Gastrocnemius medialis (tissue), 4 donors: ENCODE measurements around the gene SCAI.

Experiments
- POLR2A ChIP-seq, 2 donors: fragments of 450-650 bp; IDR thresholded peaks; one replicate each; pipeline ENCODE4 v1.6.1; 2017; ENCODE audit warnings: antibody characterized with exemption in 2 of 2, mild to moderate bottlenecking in 2 of 2, moderate library complexity in 2 of 2
- TF ChIP-seq, protein P1 (sequence below), 5 experiments: fragments of 450-650 bp in 3 of 5; fragments of 200-600 bp in 2 of 5; sonication (generic) in 2 of 5; IDR thresholded peaks in 4 of 5; conservative IDR thresholded peaks in 1 of 5; 1 replicate in 4 of 5; 2 replicates in 1 of 5; pipeline ENCODE4 v1.5.1; 2016 to 2019; ENCODE audit warnings: antibody characterized with exemption in 5 of 5, mild to moderate bottlenecking in 3 of 5, moderate library complexity in 3 of 5

DNA sequence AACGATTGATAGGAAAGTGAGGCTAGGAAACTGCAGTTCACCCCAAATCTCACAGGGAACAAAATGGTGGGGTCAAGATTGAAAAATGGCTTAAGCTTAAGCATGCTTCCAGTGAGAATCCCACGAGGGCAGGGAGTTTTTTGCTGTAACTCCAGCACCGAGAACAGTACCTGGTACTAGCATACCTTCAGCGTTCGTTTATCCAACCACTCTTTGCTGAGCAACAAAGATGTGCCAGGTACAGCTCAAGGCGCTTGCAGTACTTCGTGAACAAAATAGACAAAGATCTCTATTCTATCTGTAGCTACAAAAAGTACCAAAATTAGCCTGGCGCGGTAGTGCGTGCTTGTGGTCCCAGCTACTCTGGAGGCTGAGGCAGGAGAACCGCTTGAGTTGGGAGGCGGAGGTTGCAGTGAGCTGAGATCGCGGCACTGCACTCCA lies 47.1 kb upstream of the SCAI start:
- TF ChIP-seq, protein P1, sequence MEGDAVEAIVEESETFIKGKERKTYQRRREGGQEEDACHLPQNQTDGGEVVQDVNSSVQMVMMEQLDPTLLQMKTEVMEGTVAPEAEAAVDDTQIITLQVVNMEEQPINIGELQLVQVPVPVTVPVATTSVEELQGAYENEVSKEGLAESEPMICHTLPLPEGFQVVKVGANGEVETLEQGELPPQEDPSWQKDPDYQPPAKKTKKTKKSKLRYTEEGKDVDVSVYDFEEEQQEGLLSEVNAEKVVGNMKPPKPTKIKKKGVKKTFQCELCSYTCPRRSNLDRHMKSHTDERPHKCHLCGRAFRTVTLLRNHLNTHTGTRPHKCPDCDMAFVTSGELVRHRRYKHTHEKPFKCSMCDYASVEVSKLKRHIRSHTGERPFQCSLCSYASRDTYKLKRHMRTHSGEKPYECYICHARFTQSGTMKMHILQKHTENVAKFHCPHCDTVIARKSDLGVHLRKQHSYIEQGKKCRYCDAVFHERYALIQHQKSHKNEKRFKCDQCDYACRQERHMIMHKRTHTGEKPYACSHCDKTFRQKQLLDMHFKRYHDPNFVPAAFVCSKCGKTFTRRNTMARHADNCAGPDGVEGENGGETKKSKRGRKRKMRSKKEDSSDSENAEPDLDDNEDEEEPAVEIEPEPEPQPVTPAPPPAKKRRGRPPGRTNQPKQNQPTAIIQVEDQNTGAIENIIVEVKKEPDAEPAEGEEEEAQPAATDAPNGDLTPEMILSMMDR (IDR thresholded peaks at IDR 0.05 in 4 of 5, conservative IDR thresholded peaks at IDR 0.05 in 1 of 5) = no peak
- TF ChIP-seq POLR2A (IDR thresholded peaks at IDR 0.05) = no peak
